Stomach (tissue), 9 donors: Measurements from ENCODE around the gene DTX3L. TPM values are rescaled to one million over a fixed set of nuclear protein-coding genes. Genes with fewer than 3 reads are reported as not detected.

Experiments used
- DNase-seq, 2 donors: peaks; one replicate each; pipeline versions ENCODE4 v3.0.0 to v3.0.0-alpha.2; 2013 to 2019
- H3K27ac ChIP-seq, 5 donors: fragments of 200-600 bp in 4 of 5; sonication (generic) in 4 of 5; one replicate each; pipeline ENCODE4 v1.5.1; 2013 to 2019; ENCODE audit warnings: mild to moderate bottlenecking in 1 of 5, moderate library complexity in 1 of 5
- H3K27me3 ChIP-seq, 3 donors: fragments of 200-600 bp; sonication (generic); one replicate each; pipeline ENCODE4 v1.5.1; 2017 to 2019; ENCODE audit warnings: mixed run types in 1 of 3
- H3K36me3 ChIP-seq, 4 donors: fragments of 200-600 bp; sonication (generic); 1 replicate in 3 of 4; 2 replicates in 1 of 4; pipeline ENCODE4 v1.5.1; 2016 to 2019
- H3K4me1 ChIP-seq, 4 donors: fragments of 200-600 bp; sonication (generic); one replicate each; pipeline ENCODE4 v1.5.1; 2016 to 2019
- H3K4me3 ChIP-seq, 4 donors: fragments of 200-600 bp; sonication (generic) in 3 of 4; one replicate each; pipeline ENCODE4 v1.5.1; 2016 to 2019; ENCODE audit warnings: mild to moderate bottlenecking in 1 of 4
- H3K9me3 ChIP-seq, 4 donors: fragments of 200-600 bp; sonication (generic); one replicate each; pipeline ENCODE4 v1.5.1; 2016 to 2019
- EP300 ChIP-seq: sonication (generic); formaldehyde crosslinking; IDR thresholded peaks from one replicate; pipeline ENCODE4 v1.6.1; 2017; ENCODE audit warnings: antibody characterized with exemption
- POLR2A ChIP-seq, 4 donors: fragments of 450-650 bp; IDR thresholded peaks; one replicate each; pipeline ENCODE4 v1.6.1; 2016; ENCODE audit warnings: antibody characterized with exemption in 4 of 4, control low read depth in 2 of 4, mild to moderate bottlenecking in 1 of 4, moderate library complexity in 1 of 4
- POLR2AphosphoS5 ChIP-seq, 3 donors: sonication (generic); formaldehyde crosslinking; IDR thresholded peaks; one replicate each; pipeline ENCODE4 v1.6.1; 2016; ENCODE audit warnings: antibody characterized with exemption in 3 of 3
- whole genome bisulfite sequencing, 5 donors: extraction: QIAGEN DNeasy Blood & Tissue Kit in 3 of 5; methylation state at CpG; one replicate each; pipeline versions ENCODE4 v1.1.5 to v1.1.7; 2013 to 2018; 5-methylcytosine and 5-hydroxymethylcytosine counted together
- intact Hi-C: fragments of 100-400 bp; cut with DNase I; formaldehyde crosslinking; loops from one replicate; pipeline ENCODE4 v1.15.1; 2023; ENCODE audit warnings: low total_unique reads
- polyA plus RNA-seq, 3 donors: library from polyadenylated mRNA; stranded (reverse); fragments of 200-250 nt; gene quantifications; one replicate each; pipeline ENCODE4 v1.2.3, GENCODE V29; 2013
- total RNA-seq, 5 donors: library from RNA; depleted of rRNA; stranded (reverse); fragments of >200 nt; gene quantifications; one replicate each; pipeline versions ENCODE4 v1.1.0 to v1.2.3, GENCODE V29; 2014 to 2016
- TF ChIP-seq, protein P1 (sequence below), 7 experiments: fragments of 450-650 bp in 4 of 7; fragments of 200-600 bp in 3 of 7; sonication (generic) in 3 of 7; IDR thresholded peaks; one replicate each; pipeline ENCODE4 v1.5.1; 2016 to 2019; ENCODE audit warnings: antibody characterized with exemption in 7 of 7, control low read depth in 2 of 7, mild to moderate bottlenecking in 1 of 7
- donor health status: healthy with polysubstance abuse.
- donor health status: Bipolar disorder and iron deficiency.
- donor health status: healthy.

DTX3L gene
- total and polyA plus RNA-seq, 8 donors = 5.8 to 29.0 (median 15.1) TPM

DNA sequence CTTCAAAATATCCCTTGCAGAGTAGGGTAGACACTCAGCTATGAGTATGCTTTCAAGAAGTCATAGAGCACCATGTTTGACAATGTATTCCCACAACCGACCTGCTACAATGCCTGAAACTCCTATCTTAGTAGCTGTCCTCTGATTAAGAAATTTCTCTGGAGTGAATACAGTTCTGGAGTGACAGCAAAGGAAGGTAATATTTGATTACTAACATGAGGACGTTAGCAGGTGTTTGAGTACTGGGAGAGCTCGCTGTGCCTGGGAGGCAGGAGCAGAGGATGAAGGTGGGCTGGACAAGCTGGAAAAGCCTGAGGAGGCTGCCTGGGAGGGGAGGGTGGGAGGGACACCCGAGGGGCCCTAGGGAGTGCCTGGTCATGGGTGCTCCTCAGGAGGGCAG lies 56.3 kb downstream of the DTX3L start:
- WGBS, 5 donors = 46 to 63% (median 52%) methylated on average over 4 of the region's 4 CpGs
- intact Hi-C loops = no loop called here
- Histone ChIP-seq H3K9me3 (no peaks in the 10 kb centered on the region), H3K27ac (no peak overlapping the region), H3K36me3 (no peaks in the 10 kb centered on the region), H3K4me1 (no peaks in the 10 kb centered on the region), H3K4me3 (no peak overlapping the region), H3K27me3 (no peaks in the 10 kb centered on the region)
- DNase-seq = no peak
- TF ChIP-seq POLR2AphosphoS5 (IDR thresholded peaks at IDR 0.05) (no peak), EP300 (no peak), POLR2A (IDR thresholded peaks at IDR 0.05) (no peak)
- TF ChIP-seq, protein P1, sequence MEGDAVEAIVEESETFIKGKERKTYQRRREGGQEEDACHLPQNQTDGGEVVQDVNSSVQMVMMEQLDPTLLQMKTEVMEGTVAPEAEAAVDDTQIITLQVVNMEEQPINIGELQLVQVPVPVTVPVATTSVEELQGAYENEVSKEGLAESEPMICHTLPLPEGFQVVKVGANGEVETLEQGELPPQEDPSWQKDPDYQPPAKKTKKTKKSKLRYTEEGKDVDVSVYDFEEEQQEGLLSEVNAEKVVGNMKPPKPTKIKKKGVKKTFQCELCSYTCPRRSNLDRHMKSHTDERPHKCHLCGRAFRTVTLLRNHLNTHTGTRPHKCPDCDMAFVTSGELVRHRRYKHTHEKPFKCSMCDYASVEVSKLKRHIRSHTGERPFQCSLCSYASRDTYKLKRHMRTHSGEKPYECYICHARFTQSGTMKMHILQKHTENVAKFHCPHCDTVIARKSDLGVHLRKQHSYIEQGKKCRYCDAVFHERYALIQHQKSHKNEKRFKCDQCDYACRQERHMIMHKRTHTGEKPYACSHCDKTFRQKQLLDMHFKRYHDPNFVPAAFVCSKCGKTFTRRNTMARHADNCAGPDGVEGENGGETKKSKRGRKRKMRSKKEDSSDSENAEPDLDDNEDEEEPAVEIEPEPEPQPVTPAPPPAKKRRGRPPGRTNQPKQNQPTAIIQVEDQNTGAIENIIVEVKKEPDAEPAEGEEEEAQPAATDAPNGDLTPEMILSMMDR (IDR thresholded peaks at IDR 0.05) = no peak

- Histone ChIP-seq H3K27ac (no peak overlapping the region), H3K36me3 (no peaks in the 10 kb centered on the region), H3K9me3 (no peaks in the 10 kb centered on the region), H3K27me3 (no peaks in the 10 kb centered on the region), H3K4me3 (no peak overlapping the region), H3K4me1 (no peaks in the 10 kb centered on the region)
- DNase-seq = no peak
- intact Hi-C loops = no loop called here
- WGBS, 5 donors = 49 to 69% (median 57%) methylated on average over 3 of the region's 3 CpGs
- no peak for TF ChIP-seq POLR2A (IDR thresholded peaks at IDR 0.05)
Observed at GRCh38 chr3:122621112-122621511, 57.0 kb downstream of the DTX3L start.

DNA sequence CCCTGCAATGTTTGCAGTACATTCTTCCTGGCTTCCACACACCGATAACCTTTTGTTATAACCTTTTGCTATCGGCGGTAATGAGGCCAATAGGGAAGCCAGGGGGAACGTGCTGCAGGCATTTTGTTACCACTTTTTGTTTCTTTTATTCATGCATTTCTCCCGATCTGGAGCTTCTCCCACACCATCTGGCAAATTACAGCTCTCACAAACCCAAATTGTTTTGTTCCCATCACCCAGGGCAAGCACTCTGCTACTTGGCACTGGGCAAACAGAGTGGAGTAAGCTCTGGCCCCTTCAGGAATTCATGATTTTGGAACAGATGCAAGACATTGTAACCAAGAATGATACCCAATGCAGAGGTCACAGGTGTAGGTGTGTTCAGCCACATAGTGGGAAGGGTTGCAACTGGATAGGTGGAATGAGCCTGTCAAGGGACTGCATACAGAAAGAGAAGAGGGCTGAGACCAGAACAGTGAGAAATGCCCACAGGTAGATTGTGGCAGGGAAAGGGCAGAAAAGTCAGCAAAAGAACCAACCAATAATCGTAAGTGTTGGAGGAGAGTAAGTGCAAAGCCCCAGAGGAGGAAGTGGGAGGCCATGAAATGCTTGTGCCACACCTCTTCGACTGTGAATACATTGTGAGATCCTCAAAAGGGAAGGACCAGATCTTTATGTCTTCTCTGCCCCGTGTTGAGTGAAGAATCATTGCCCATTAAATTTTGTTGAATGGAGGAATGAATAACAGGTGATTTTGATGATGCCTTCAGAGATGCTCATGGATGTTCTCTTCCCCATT lies 59.1 kb downstream of the DTX3L start:
- no peak overlapping the region for H3K4me3 ChIP-seq
- H3K9me3 ChIP-seq = no peaks in the 10 kb centered on the region
- H3K36me3 ChIP-seq = no peaks in the 10 kb centered on the region
- H3K27ac ChIP-seq = no peak overlapping the region
- H3K27me3 ChIP-seq = no peaks in the 10 kb centered on the region
- DNase-seq = no peak
- intact Hi-C loops = no loop called here
- TF ChIP-seq POLR2AphosphoS5 (IDR thresholded peaks at IDR 0.05) (no peak), POLR2A (IDR thresholded peaks at IDR 0.05) (no peak), EP300 (no peak)
- TF ChIP-seq, protein P1 (IDR thresholded peaks at IDR 0.05) = no peak
- H3K4me1 ChIP-seq = no peaks in the 10 kb centered on the region
- WGBS, 5 donors = 48 to 74% (median 58%) methylated on average over 8 of the region's 8 CpGs

Other genes starting within 250 kb of the DTX3L start
- 1 to 10 TPM in 1 of 5 donors, not detected in 4; 4.6 TPM for gene CSTA, start 239.1 kb upstream of the DTX3L start, total RNA-seq
- gene CSTA, start 239.1 kb upstream of the DTX3L start, polyA plus RNA-seq = 1,000 to 10,000 TPM in 1 of 3 donors, 10 to 100 TPM in 1, 1 to 10 TPM in 1; 8.8 to 1,479 (median 86.0) TPM
- gene MIX23, start 181.1 kb upstream of the DTX3L start, total RNA-seq = 10 to 100 TPM in 3 of 5 donors, 1 to 10 TPM in 2; 3.5 to 44.3 (median 30.4) TPM
- 10 to 100 TPM; 30.5 to 35.6 (median 35.5) TPM for gene MIX23, start 181.1 kb upstream of the DTX3L start, polyA plus RNA-seq
- gene FAM162A, start 180.2 kb upstream of the DTX3L start, total RNA-seq = 100 to 1,000 TPM in 1 of 5 donors, 10 to 100 TPM in 4; 21.0 to 137 (median 25.8) TPM
- gene FAM162A, start 180.2 kb upstream of the DTX3L start, polyA plus RNA-seq = 100 to 1,000 TPM in 1 of 3 donors, 10 to 100 TPM in 2; 69.0 to 102 (median 69.5) TPM
- gene WDR5B, start 148.3 kb upstream of the DTX3L start, total RNA-seq = 1 to 10 TPM in 2 of 5 donors, under 1 TPM in 2, not detected in 1; under 0.01 to 4.6 (median 1.0) TPM
- gene WDR5B, start 148.3 kb upstream of the DTX3L start, polyA plus RNA-seq = 1 to 10 TPM; 1.7 to 4.0 (median 1.9) TPM
- 10 to 100 TPM; 28.4 to 88.4 (median 52.5) TPM for gene KPNA1, start 49.4 kb upstream of the DTX3L start, total RNA-seq
- gene KPNA1, start 49.4 kb upstream of the DTX3L start, polyA plus RNA-seq = 10 to 100 TPM in 1 of 3 donors, 1 to 10 TPM in 2; 6.7 to 10.1 (median 8.3) TPM
- 10 to 100 TPM in 4 of 5 donors, 1 to 10 TPM in 1; 1.4 to 42.6 (median 23.9) TPM for gene PARP9, start within 50 bp of the DTX3L start, total RNA-seq
- gene PARP9, start within 50 bp of the DTX3L start, polyA plus RNA-seq = 10 to 100 TPM; 19.5 to 26.5 (median 21.4) TPM
- gene PARP15, start 13.3 kb downstream of the DTX3L start, total RNA-seq = 1 to 10 TPM in 4 of 5 donors, not detected in 1; 1.2 to 4.5 (median 1.9) TPM
- 1 to 10 TPM in 2 of 3 donors, under 1 TPM in 1; 0.25 to 1.3 (median 1.2) TPM for gene PARP15, start 13.3 kb downstream of the DTX3L start, polyA plus RNA-seq
- gene PARP14, start 116.5 kb downstream of the DTX3L start, total RNA-seq = 10 to 100 TPM; 16.8 to 49.7 (median 34.4) TPM
- gene PARP14, start 116.5 kb downstream of the DTX3L start, polyA plus RNA-seq = 10 to 100 TPM in 1 of 3 donors, 1 to 10 TPM in 2; 5.0 to 11.0 (median 5.9) TPM
- gene HSPBAP1, start 229.5 kb downstream of the DTX3L start, total RNA-seq = 10 to 100 TPM in 3 of 5 donors, 1 to 10 TPM in 1, not detected in 1; 1.7 to 16.5 (median 10.4) TPM
- gene HSPBAP1, start 229.5 kb downstream of the DTX3L start, polyA plus RNA-seq = 1 to 10 TPM; 4.9 to 8.8 (median 6.0) TPM
- gene SLC49A4, start 230.7 kb downstream of the DTX3L start, total RNA-seq = 10 to 100 TPM in 2 of 5 donors, 1 to 10 TPM in 3; 1.2 to 28.8 (median 5.4) TPM
- 1 to 10 TPM in 2 of 3 donors, under 1 TPM in 1; 0.31 to 4.2 (median 3.1) TPM for gene SLC49A4, start 230.7 kb downstream of the DTX3L start, polyA plus RNA-seq